Glomerular visceral epithelial cell (primary cell): ENCODE results near the gene CCL25.
"Not testable (repeated sequence)": the region's sequence is repeated elsewhere in the genome, so short reads cannot be mapped to it uniquely, and the experiment has no call there.

Source experiments
- DNase-seq: peaks from one replicate; pipeline ENCODE4 v3.0.0-alpha.2; 2016; ENCODE audit errors: extremely low spot score

CCL25 gene

GRCh38 chr19:8085598-8086408 lies 33.2 kb downstream of the CCL25 start:
- no peak for DNase-seq

GRCh38 chr19:8086849-8087248 lies 34.3 kb downstream of the CCL25 start:
- DNase-seq, result no peak

GRCh38 chr19:8087876-8088275 lies 35.3 kb downstream of the CCL25 start:
- DNase-seq, result no peak

- no peak for DNase-seq
These were observed 36.4 kb downstream of the CCL25 start for GRCh38 chr19:8088752-8089663.

- DNase-seq, result no peak
These were observed 37.4 kb downstream of the CCL25 start for GRCh38 chr19:8089664-8090601.

GRCh38 chr19:8090950-8091349 lies 38.4 kb downstream of the CCL25 start:
- no peak for DNase-seq

GRCh38 chr19:8093740-8094139 lies 41.2 kb downstream of the CCL25 start:
- no peak for DNase-seq

- DNase-seq, result no peak
These were observed 41.8 kb downstream of the CCL25 start for GRCh38 chr19:8094336-8094735.

GRCh38 chr19:8095354-8095886 lies 42.9 kb downstream of the CCL25 start:
- no peak for DNase-seq

GRCh38 chr19:8096071-8096470 lies 43.5 kb downstream of the CCL25 start:
- no peak for DNase-seq

- no peak for DNase-seq
These were observed 44.6 kb downstream of the CCL25 start for GRCh38 chr19:8097198-8097597.

GRCh38 chr19:8097681-8098567 lies 45.4 kb downstream of the CCL25 start:
- no peak for DNase-seq

GRCh38 chr19:8101311-8101710 lies 48.8 kb downstream of the CCL25 start:
- DNase-seq, result no peak

GRCh38 chr19:8101910-8102309 lies 49.4 kb downstream of the CCL25 start:
- not testable (repeated sequence) for DNase-seq

- no peak for DNase-seq
These were observed 52.9 kb downstream of the CCL25 start for GRCh38 chr19:8105471-8105870.

GRCh38 chr19:8107301-8107903 lies 54.8 kb downstream of the CCL25 start:
- no peak for DNase-seq

GRCh38 chr19:8108560-8109445 lies 56.2 kb downstream of the CCL25 start:
- DNase-seq, result no peak

- no peak for DNase-seq
These were observed 56.9 kb downstream of the CCL25 start for GRCh38 chr19:8109455-8109854.
